H9 (cell line): ENCODE data around the gene KAZN. TPM values are rescaled to one million over a fixed set of nuclear protein-coding genes. Genes with fewer than 3 reads are reported as not detected.

ENCODE experiments used
- DNase-seq: peaks from one replicate; pipeline ENCODE4 v3.0.0-alpha.2; 2017
- H2AFZ ChIP-seq: one replicate; pipeline ENCODE4 v1.6.1; 2013; ENCODE audit warnings: mild to moderate bottlenecking, low read length, control low read depth, moderate library complexity
- H2AK5ac ChIP-seq: 2 replicates; pipeline ENCODE4 v1.6.1; 2013; ENCODE audit warnings: low read length, control low read depth, mixed read lengths; ENCODE audit not compliant: insufficient read length
- H2BK120ac ChIP-seq: one replicate; pipeline ENCODE4 v1.6.1; 2013; ENCODE audit warnings: low read depth, mild to moderate bottlenecking, low read length, control low read depth, inconsistent platforms; ENCODE audit not compliant: poor library complexity, severe bottlenecking
- H2BK12ac ChIP-seq: 2 replicates; pipeline ENCODE4 v1.6.1; 2013; ENCODE audit warnings: low read length, control low read depth, mixed read lengths, low read depth; ENCODE audit not compliant: insufficient read length
- H2BK15ac ChIP-seq: 2 replicates; pipeline ENCODE4 v1.6.1; 2013; ENCODE audit warnings: low read depth, low read length, control low read depth
- H2BK20ac ChIP-seq: one replicate; pipeline ENCODE4 v1.6.1; 2013; ENCODE audit warnings: low read depth, mild to moderate bottlenecking, low read length, control low read depth, inconsistent platforms; ENCODE audit not compliant: poor library complexity, severe bottlenecking
- H2BK5ac ChIP-seq: 2 replicates; pipeline ENCODE4 v1.6.1; 2013; ENCODE audit warnings: low read length, control low read depth, mixed read lengths; ENCODE audit not compliant: insufficient read length
- H3K14ac ChIP-seq: 2 replicates; pipeline ENCODE4 v1.6.1; 2013; ENCODE audit warnings: low read length, control low read depth; ENCODE audit not compliant: insufficient read depth
- H3K18ac ChIP-seq: 2 replicates; pipeline ENCODE4 v1.6.1; 2013; ENCODE audit warnings: low read depth, mild to moderate bottlenecking, mixed read lengths, low read length, control low read depth; ENCODE audit not compliant: insufficient read length
- H3K23ac ChIP-seq: 2 replicates; pipeline ENCODE4 v1.6.1; 2013; ENCODE audit warnings: low read length, control low read depth, mixed read lengths, low read depth; ENCODE audit not compliant: insufficient read length
- H3K23me2 ChIP-seq: 2 replicates; pipeline ENCODE4 v1.6.1; 2013; ENCODE audit warnings: low read depth, mild to moderate bottlenecking, mixed read lengths, low read length, control low read depth; ENCODE audit not compliant: insufficient read length, poor library complexity, severe bottlenecking
- H3K27ac ChIP-seq: 2 replicates; pipeline ENCODE4 v1.5.1; 2013; ENCODE audit warnings: low read length, control low read depth, mixed read lengths, low read depth; ENCODE audit not compliant: insufficient read length
- H3K27me3 ChIP-seq: 2 replicates; pipeline ENCODE4 v1.6.1; 2013; ENCODE audit warnings: low read length, control low read depth, inconsistent platforms; ENCODE audit not compliant: insufficient read depth
- H3K4ac ChIP-seq: 2 replicates; pipeline ENCODE4 v1.6.1; 2013; ENCODE audit warnings: low read depth, mild to moderate bottlenecking, control low read depth, inconsistent platforms, low read length, moderate library complexity
- H3K4me1 ChIP-seq: 2 replicates; pipeline ENCODE4 v1.6.1; 2013; ENCODE audit warnings: low read length, control low read depth, inconsistent platforms; ENCODE audit not compliant: insufficient read depth
- H3K4me2 ChIP-seq: 2 replicates; pipeline ENCODE4 v1.6.1; 2013; ENCODE audit warnings: low read length, control low read depth, mixed read lengths; ENCODE audit not compliant: insufficient read length, insufficient read depth
- H3K56ac ChIP-seq: 2 replicates; pipeline ENCODE4 v1.6.1; 2013; ENCODE audit warnings: low read depth, mild to moderate bottlenecking, mixed read lengths, low read length, control low read depth; ENCODE audit not compliant: insufficient read length
- H3K79me1 ChIP-seq: 2 replicates; pipeline ENCODE4 v1.6.1; 2013; ENCODE audit warnings: low read depth, mild to moderate bottlenecking, moderate library complexity, low read length, control low read depth, inconsistent platforms; ENCODE audit not compliant: insufficient read depth, poor library complexity, severe bottlenecking
- H3K79me2 ChIP-seq: 2 replicates; pipeline ENCODE4 v1.6.1; 2013; ENCODE audit warnings: low read length, control low read depth, inconsistent platforms; ENCODE audit not compliant: insufficient read depth
- H3K9ac ChIP-seq: 2 replicates; pipeline ENCODE4 v1.6.1; 2013; ENCODE audit warnings: low read length, control low read depth, mixed read lengths; ENCODE audit not compliant: insufficient read length; ENCODE audit errors: extremely low read depth
- H3K9me3 ChIP-seq: one replicate; pipeline ENCODE4 v1.6.1; 2013; ENCODE audit warnings: low read depth, low read length, inconsistent platforms; ENCODE audit not compliant: control insufficient read depth
- H3T11ph ChIP-seq: one replicate; pipeline ENCODE4 v1.6.1; 2013; ENCODE audit warnings: mild to moderate bottlenecking, low read length, control low read depth, inconsistent platforms
- H4K20me1 ChIP-seq: one replicate; pipeline ENCODE4 v1.6.1; 2013; ENCODE audit not compliant: control insufficient read depth, insufficient read length, insufficient read depth
- H4K5ac ChIP-seq: 2 replicates; pipeline ENCODE4 v1.6.1; 2013; ENCODE audit warnings: low read depth, mild to moderate bottlenecking, mixed read lengths, low read length, control low read depth; ENCODE audit not compliant: insufficient read length
- H4K8ac ChIP-seq: replicated peaks from 2 replicates; pipeline ENCODE4 v1.6.1; 2013; ENCODE audit warnings: low read length, control low read depth, mixed read lengths, low read depth; ENCODE audit not compliant: insufficient read length
- H4K91ac ChIP-seq: 2 replicates; pipeline ENCODE4 v1.6.1; 2013; ENCODE audit warnings: low read depth, mild to moderate bottlenecking, moderate library complexity, mixed read lengths, low read length, control low read depth; ENCODE audit not compliant: insufficient read length
- H3K27ac Mint-ChIP-seq, 3 experiments: 2 replicates in 2 of 3; 3 replicates in 1 of 3; pipeline ENCODE4 v1.8.0; 2020 to 2021; ENCODE audit warnings: mixed read lengths in 3 of 3, mild to moderate bottlenecking in 1 of 3, moderate library complexity in 1 of 3
- H3K27me3 Mint-ChIP-seq: 2 replicates; pipeline ENCODE4 v1.8.0; 2021; ENCODE audit warnings: low read depth, mild to moderate bottlenecking, moderate library complexity, mixed read lengths
- H3K36me3 Mint-ChIP-seq, 3 experiments: 2 replicates in 2 of 3; 3 replicates in 1 of 3; pipeline ENCODE4 v1.8.0; 2020 to 2021; ENCODE audit warnings: low read depth in 3 of 3, mixed read lengths in 3 of 3; ENCODE audit not compliant: insufficient read depth in 1 of 3
- H3K4me1 Mint-ChIP-seq, 2 experiments: 2 replicates each; pipeline ENCODE4 v1.8.0; 2020; ENCODE audit warnings: mixed read lengths in 2 of 2
- H3K4me3 Mint-ChIP-seq, 2 experiments: 2 replicates in 1 of 2; 3 replicates in 1 of 2; pipeline ENCODE4 v1.8.0; 2020 to 2021; ENCODE audit warnings: mild to moderate bottlenecking in 2 of 2, mixed read lengths in 2 of 2, moderate library complexity in 1 of 2
- H3K9me3 Mint-ChIP-seq, 2 experiments: 2 replicates in 1 of 2; 3 replicates in 1 of 2; pipeline ENCODE4 v1.8.0; 2020; ENCODE audit warnings: mild to moderate bottlenecking in 2 of 2, mixed read lengths in 2 of 2, moderate library complexity in 1 of 2
- WGBS: extraction: QIAGEN DNeasy Blood & Tissue Kit; methylation state at CpG from one replicate; pipeline ENCODE4 v1.1.7; 2013; ENCODE audit warnings: missing lambda C conversion rate, low lambda C conversion rate, mixed read lengths; ENCODE audit not compliant: insufficient read length; ENCODE audit errors: extremely low coverage; 5-methylcytosine and 5-hydroxymethylcytosine counted together
- total RNA-seq: library from RNA; stranded (reverse); gene quantifications from 2 replicates; pipeline ENCODE4 v1.2.1, GENCODE V29; 2021
- TF ChIP-seq, protein P1 (sequence below): fragments of 200-600 bp; sonication (generic); conservative IDR thresholded peaks from 3 replicates; pipeline ENCODE4 v1.8.0; 2021; ENCODE audit warnings: antibody characterized with exemption, mild to moderate bottlenecking

KAZN gene
- total RNA-seq, 1 experiment from 2014 or later = 7.6 TPM

DNA sequence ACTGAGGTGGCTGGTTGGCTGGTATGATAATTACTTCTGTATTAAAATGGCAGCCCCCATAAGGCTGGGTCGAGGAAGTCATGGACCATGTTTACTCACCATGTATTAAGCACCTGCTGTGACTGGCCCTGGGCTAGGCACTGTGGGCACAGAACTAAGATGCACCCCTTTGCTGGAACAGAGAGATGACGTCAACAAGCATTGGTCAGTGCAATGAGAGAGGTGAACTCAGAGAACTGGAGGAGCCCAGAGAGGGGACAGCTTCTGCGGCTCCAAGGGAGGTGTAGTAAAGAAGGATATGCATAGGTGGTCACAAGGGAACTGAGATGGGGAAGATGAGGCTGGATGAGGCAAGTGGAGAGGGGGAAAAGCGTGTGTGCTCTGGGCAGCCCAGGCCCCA lies 88.7 kb downstream of the KAZN start:
- no peak for DNase-seq
- H4K20me1 ChIP-seq = no peaks in the 10 kb centered on the region
- H3K4me1 Mint-ChIP-seq = peaks cover 14 to 16% of the 10 kb centered on the region in 2 experiments
- H3K9me3 Mint-ChIP-seq = peaks cover 0 to 3% of the 10 kb centered on the region in 2 experiments; a peak in 3 of 5 replicates
- H2BK120ac ChIP-seq = no peak overlapping the region
- H3K79me2 ChIP-seq = no peaks in the 10 kb centered on the region
- H3K9me3 ChIP-seq = peaks cover 4% of the 10 kb centered on the region
- H3K23me2 ChIP-seq = no peaks in the 10 kb centered on the region
- no peaks in the 10 kb centered on the region for H3K27me3 ChIP-seq
- no peak overlapping the region for H3K27ac ChIP-seq
- TF ChIP-seq, protein P1, sequence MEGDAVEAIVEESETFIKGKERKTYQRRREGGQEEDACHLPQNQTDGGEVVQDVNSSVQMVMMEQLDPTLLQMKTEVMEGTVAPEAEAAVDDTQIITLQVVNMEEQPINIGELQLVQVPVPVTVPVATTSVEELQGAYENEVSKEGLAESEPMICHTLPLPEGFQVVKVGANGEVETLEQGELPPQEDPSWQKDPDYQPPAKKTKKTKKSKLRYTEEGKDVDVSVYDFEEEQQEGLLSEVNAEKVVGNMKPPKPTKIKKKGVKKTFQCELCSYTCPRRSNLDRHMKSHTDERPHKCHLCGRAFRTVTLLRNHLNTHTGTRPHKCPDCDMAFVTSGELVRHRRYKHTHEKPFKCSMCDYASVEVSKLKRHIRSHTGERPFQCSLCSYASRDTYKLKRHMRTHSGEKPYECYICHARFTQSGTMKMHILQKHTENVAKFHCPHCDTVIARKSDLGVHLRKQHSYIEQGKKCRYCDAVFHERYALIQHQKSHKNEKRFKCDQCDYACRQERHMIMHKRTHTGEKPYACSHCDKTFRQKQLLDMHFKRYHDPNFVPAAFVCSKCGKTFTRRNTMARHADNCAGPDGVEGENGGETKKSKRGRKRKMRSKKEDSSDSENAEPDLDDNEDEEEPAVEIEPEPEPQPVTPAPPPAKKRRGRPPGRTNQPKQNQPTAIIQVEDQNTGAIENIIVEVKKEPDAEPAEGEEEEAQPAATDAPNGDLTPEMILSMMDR = no peak
- no peak overlapping the region for H4K91ac ChIP-seq
- H3K56ac ChIP-seq = no peak overlapping the region
- H3K4me2 ChIP-seq = no peak overlapping the region
- H3K4me1 ChIP-seq = no peaks in the 10 kb centered on the region; the same call in 1 of the 2 replicates
- no peak overlapping the region for H2AFZ ChIP-seq
- no peak overlapping the region for H3K14ac ChIP-seq
- H3K4ac ChIP-seq = no peak overlapping the region
- no peak overlapping the region for H3K23ac ChIP-seq
- no peak overlapping the region for H3K18ac ChIP-seq
- no peak overlapping the region for H2BK12ac ChIP-seq
- peak overlapping the region in 1 of 3 experiments; percentile 52; a peak in 2 of 7 replicates for H3K27ac Mint-ChIP-seq
- no peaks in the 10 kb centered on the region; the same call in 1 of the 2 replicates for H3K27me3 Mint-ChIP-seq
- WGBS = no CpG with 5 or more reads among the region's 4 CpGs
- no peak overlapping the region for H3T11ph ChIP-seq
- H2AK5ac ChIP-seq = no peak overlapping the region
- no peak overlapping the region for H2BK20ac ChIP-seq
- H3K79me1 ChIP-seq = no peaks in the 10 kb centered on the region
- no peaks in the 10 kb centered on the region for H3K36me3 Mint-ChIP-seq
- H4K5ac ChIP-seq = no peak overlapping the region
- no peak overlapping the region for H3K4me3 Mint-ChIP-seq
- H4K8ac ChIP-seq = no peak overlapping the region
- no peak overlapping the region for H3K9ac ChIP-seq
- H2BK5ac ChIP-seq = no peak overlapping the region
- H2BK15ac ChIP-seq = no peak overlapping the region
